NCI-H69 (cell line): ENCODE measurements around the gene EMID1.

Experiments used
- DNase-seq: peaks from one replicate; lab custom pipeline; 2025; lab: John Stamatoyannopoulos, UW

Gene EMID1

GRCh38 chr22:29195118-29195963 is 10.4 kb upstream of the EMID1 start:
- DNase-seq = no peak

- no peak for DNase-seq
Observed at GRCh38 chr22:29195964-29196666, 9.6 kb upstream of the EMID1 start.

DNA sequence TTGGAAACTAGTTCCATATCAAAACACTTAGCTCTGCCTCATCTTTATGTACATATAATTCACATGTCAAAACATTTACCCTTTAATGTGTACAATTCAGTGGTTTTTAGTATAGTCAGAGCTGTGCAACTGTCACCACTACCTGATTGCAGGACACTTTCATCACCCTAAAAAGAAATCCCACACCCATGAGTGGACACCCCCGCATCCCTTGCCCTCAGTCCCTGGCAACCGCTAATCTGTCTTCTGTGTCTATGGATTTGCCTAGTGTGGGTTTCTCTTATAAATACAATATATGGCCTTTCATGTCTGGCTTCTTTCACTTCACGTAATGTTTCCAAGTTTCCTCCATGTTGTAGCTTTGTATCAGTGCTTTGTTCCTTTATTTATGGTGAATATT is 8.6 kb upstream of the EMID1 start:
- DNase-seq = no peak

DNA sequence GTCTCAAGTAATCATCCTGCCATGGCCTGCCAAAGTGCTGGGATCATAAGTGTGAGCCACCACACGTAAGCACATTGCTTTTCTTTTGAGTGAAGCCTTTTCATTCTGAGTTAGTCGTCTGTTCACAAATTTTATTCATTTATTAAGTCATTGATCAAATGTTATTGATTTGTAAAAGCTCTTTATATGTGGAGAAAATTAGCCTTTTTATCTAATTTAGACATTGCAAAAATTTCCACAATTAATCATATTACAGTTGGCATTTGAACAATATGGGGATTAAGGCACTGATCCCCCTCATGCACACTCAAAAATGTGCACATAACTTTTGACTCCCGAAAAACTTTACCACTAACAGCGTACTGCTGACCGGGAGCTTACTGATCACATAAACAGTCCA is 7.5 kb upstream of the EMID1 start:
- no peak for DNase-seq

GRCh38 chr22:29199702-29200400 is 5.8 kb upstream of the EMID1 start:
- DNase-seq = no peak

GRCh38 chr22:29200901-29201300 is 4.8 kb upstream of the EMID1 start:
- no peak for DNase-seq

DNA sequence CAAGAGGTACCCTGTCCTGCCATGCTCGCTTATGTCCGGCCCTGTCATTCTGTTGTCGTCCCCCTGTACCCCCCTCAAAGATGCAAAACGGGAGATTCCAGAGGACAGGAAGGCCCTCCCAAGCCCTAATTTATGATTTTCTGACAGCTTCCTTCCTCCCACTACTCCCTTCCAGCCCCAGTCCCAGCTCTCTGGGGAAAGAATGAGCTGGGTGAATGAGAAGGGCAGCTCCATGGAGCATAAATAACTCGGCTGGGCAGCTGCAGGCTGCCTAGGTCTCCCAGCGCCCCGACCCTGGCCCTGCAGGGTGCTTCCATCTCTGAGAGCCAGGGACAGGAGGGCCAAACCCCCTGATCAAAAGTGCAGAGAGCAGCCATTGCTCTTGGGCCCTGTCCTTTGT is 3.9 kb upstream of the EMID1 start:
- peak; percentile 57 for DNase-seq

GRCh38 chr22:29202212-29203192 is 3.2 kb upstream of the EMID1 start:
- peak; percentile 88 for DNase-seq

DNA sequence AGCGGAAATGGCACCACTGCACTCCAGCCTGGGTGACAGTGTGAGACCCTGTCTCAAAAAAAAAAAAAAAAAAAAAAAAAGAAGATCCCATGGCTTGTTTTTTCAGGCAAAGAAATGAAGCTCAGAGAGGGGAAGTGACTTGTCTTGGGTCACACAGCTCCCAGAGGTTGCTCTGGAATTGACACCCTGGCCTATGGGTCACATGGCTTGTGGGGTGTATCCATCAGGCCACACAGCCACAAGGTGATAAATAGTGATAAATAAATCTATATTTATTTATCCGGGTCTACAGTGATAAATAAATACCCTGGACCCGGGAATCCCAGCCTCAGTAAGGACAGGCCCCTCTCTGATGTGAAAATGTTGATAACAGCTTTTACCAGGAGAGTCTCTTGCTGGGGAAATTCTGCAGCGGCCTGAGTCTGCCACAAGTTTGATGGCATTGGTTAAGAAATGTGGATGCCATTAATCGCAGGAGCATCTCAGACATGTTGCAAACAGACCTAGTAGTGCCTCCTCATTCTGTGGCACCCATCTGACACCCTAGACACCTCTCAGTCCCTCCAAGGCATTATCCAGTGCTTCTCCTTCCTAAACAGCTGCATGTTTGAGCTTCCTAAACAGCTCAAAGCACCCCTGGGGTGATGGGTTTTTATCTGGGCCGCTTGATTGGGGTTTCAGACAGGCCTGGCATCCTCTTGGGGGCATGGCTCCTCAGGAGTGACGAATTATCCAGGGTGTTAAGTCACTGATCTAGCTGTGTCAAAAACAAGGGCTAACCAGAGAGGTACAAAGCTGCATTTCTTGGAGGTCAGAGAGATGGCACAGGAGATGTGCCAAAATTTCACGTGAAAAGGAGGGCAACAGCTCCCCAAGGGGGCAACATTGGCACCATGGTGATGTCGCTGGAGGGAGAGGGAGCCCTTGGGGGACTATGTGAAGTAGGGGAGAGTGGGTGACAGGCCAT is 1.9 kb upstream of the EMID1 start:
- peak; percentile 55 for DNase-seq

DNA sequence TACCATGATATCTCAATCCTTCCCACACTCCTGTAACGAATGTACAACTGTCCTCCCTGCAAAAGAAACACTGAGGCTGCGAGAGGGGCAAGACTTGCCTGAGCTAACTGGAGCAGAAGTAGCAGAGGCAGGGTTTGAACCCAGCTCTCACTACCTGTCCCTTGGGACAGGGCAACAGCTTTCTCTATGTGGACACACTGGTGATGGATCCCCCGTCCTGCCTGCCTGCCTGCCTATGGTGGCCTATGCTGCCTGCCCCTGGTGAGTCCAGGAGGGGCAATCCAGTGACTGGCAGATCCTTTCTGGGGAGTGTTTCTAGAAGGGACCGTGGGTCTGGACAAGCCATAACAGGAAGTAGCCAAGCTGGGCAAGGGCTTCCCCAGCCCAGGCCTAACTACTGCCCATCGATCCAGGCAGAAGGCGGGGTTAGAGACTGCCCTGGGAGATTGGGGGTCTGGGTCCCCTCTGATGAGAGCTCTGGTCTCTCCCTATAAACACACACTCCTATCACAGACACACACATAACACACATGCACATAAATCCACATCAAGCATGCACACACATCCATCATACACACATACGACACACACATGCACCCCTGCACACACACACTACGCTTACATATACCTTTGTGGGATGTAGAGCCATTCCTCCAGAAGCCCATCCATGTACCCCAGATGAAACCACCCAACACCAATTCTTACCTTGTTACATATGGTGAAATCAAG is 1.1 kb upstream of the EMID1 start:
- DNase-seq = peak; percentile 38

GRCh38 chr22:29205252-29205593 is 473 bp upstream of the EMID1 start:
- peak; percentile 50 for DNase-seq

DNA sequence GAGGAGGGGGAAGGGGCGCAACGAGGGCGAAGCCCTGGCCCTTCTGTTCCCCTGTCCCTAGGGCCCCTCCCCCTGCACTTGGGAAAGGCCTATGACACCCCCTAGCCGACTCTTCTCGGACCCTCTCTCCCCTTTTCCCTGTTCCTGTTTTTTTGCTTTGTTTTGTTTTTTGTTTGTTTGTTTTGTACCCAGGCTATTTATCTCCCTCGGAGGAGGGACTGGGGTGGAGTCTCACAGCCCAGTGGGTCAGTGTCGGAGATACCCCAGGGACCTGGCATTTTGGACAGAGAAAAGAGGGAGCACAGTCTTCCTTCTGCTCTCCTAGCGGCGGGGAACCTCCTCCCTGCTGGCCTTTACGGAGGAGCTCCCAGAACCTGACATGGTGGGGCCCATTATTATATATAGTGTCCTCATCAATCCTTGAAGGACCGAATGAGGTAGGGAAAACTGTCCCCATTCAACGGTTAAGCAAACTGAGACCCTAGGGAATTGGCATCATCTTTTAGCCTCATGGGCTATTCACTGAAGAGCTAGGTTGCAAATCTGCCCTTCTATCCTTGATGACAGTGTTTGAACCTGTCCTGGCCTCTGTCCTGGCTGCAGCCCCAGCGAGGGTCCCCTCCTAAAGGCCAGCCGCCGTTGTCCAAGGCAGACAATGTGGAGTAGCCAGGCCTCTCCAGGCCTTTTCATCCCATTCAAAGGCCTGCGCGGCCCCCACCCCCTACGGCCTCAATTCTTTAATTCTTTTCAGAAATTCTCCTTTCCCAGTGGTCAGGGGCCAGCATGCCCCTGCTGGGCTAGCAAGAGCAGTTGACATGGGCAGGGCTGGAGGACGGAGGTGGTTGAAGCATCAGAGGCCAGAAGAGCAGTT is 911 bp downstream of the EMID1 start:
- DNase-seq = peak; percentile 61

DNA sequence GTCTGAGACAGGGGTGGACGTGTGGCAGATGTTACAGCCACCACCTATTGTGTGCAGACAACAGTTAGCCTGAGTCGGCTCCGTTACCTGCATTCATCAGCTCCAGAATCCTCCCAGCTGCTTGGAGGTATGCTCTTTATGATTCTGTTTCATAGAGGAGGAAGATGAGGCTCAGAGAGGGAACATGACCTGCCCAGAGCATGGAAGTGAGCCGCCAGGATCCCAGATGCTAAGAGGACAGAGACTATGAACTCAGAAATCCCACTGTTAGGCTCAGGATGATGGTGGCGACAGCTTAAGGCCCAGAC is 1.5 kb downstream of the EMID1 start:
- peak; percentile 78 for DNase-seq

- DNase-seq = no peak
Observed at GRCh38 chr22:29207562-29208501, 2.1 kb downstream of the EMID1 start.

GRCh38 chr22:29208502-29208862 is 2.8 kb downstream of the EMID1 start:
- no peak for DNase-seq

DNA sequence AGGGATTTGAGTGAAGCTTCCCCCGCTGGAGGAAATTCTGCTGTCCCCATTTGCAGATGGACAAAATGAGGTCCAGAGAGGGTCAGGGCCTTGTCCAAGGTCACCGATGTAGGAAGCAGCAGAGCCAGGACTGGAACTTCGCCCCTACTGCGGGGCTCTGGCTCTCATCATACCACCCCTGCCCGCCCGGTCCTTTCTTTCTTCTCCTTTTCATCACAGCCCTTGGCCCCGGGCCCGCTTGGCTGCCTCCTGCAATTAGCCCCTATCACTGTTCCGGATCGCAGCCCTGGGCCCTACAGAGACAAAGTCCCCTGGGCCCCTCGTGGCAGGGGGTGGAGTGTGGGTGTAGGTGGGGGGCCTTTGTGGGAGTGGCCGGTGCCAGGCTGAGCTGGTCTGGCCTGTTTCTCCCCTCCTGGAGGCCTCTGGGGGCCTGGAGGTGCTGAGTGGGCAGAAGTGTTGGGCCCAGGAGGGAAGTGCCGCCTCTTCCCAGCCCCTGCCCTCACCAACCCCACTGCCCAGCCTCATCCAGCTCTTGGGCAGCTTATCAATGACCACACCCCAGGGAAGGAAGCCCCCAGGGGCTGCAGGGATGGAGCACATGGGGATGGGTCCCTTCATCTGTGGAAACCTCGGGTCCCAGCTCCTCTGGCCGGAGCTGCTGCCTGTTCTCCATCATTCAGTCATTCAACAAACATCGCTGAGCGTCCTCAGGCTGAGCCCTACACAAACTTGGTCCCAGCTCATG is 3.4 kb downstream of the EMID1 start:
- DNase-seq = peak; percentile 55

DNA sequence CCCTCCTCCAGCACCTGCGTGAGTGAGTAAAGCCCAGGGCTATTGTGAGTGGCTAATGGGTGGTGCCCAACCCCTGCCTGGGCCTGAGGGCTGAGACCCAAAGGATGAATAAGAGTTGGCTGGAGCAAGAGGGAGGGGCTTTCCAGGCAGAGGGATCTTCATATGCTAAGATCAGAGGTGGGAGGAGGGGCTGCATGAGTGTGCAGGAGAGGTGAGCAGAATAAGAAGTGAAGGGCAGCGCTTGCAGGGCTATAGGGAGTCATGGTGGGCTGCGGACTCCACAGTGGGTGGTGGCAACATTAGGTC is 3.9 kb downstream of the EMID1 start:
- peak; percentile 42 for DNase-seq
